Measurements from ENCODE around the gene EXOC6B. TPM values are rescaled to one million over a fixed set of nuclear protein-coding genes. Genes with fewer than 3 reads are reported as not detected.

EXOC6B gene
- total and polyA plus RNA-seq, 12 donors = 16.3 to 243 (median 144) TPM

DNA sequence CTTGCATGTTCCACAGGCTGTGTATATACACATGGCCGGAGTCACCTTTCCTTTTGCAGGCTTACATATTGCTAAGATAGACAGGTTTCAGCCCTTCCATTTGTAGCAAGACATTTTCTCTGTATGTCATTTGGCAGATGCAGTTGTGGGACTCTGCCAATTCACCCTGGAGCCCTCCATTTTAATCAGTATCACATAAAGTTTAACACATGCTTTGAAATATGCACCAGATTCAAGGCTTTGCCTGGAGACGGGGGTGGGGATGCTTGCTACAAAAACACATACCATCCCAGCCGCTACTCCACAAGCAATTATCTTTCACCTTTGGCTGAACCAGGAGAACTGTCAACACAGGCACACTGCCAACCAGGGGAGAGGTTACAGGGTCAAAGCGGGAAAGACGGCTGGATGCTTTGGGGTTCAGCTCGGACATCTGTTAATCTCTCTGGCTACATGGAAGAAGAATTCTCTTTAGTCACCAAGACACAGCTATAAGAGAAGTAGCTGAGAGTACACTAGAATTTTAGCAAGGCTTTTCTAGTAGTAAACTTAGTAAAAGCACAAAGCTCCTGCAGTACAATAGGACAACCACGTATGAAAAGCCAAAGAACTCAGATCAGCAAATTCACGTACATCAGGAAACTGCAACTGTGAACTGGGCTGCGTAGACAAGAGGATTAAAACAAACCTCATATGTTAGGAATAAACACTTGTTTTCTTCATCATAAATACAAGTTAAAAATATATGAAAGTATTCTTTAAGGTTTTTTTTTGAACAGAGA lies 130.9 kb downstream of the EXOC6B start:
- Histone ChIP-seq H3K4me1 (peaks cover 6 to 50% (median 31%) of the 10 kb centered on the region in 9 donors), H3K9me3 (no peaks in the 10 kb centered on the region), H3K27me3 (no peaks in the 10 kb centered on the region), H3K4me3 (no peak overlapping the region), H3K36me3 (peaks cover 0 to 11% (median 0%) of the 10 kb centered on the region in 9 donors), H3K27ac (peak overlapping the region in 7 of 10 donors; percentile 1 to 72 (median 48))
- WGBS, 2 donors = 12 to 24% methylated on average over 9 of the region's 9 CpGs
- peak; percentile 65 to 77 for DNase-seq
- TF ChIP-seq, protein P1, sequence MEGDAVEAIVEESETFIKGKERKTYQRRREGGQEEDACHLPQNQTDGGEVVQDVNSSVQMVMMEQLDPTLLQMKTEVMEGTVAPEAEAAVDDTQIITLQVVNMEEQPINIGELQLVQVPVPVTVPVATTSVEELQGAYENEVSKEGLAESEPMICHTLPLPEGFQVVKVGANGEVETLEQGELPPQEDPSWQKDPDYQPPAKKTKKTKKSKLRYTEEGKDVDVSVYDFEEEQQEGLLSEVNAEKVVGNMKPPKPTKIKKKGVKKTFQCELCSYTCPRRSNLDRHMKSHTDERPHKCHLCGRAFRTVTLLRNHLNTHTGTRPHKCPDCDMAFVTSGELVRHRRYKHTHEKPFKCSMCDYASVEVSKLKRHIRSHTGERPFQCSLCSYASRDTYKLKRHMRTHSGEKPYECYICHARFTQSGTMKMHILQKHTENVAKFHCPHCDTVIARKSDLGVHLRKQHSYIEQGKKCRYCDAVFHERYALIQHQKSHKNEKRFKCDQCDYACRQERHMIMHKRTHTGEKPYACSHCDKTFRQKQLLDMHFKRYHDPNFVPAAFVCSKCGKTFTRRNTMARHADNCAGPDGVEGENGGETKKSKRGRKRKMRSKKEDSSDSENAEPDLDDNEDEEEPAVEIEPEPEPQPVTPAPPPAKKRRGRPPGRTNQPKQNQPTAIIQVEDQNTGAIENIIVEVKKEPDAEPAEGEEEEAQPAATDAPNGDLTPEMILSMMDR (IDR thresholded peaks at IDR 0.05) = no peak
- intact Hi-C loops (cut with DNase I) = no loop called here
- ATAC-seq = peak; percentile 63 to 96 (median 92)

DNA sequence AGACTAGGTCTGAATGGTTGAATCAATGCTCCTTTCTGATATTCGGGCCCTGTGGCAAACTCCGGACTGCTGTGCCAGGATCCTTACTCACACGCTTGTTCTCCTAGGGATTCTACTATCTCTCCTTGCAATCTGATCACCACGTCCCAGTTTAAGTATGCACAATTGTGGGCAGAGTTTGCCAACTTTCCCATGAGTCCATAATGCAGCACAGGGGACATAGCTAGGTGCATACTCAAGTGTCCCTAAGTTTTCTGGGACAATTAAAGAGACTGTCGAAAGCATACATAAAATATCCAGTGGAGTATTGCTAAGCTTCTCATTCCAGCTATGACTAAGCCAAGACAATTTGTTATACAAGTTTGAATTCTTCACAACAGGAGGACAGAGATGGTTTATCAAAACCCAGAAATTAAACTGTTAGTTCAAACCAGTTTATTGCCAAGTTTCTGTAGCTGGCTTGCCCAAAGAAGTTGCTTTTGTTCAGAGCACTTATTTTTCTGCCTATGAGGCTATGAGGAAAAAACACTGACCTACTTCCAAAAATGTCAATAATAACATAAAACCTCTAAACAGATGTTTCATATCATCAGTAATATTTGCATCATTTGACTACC lies 136.1 kb downstream of the EXOC6B start:
- peak in 1 of 8 donors; percentile 50 for ATAC-seq
- WGBS, 2 donors = 56 to 63% methylated on average over 5 of the region's 5 CpGs
- Histone ChIP-seq H3K9me3 (no peaks in the 10 kb centered on the region), H3K4me1 (peaks cover under 1 to 40% (median 23%) of the 10 kb centered on the region in 9 donors), H3K4me3 (no peak overlapping the region), H3K27ac (no peak overlapping the region), H3K36me3 (peaks cover 0 to 13% (median 0%) of the 10 kb centered on the region in 9 donors), H3K27me3 (no peaks in the 10 kb centered on the region)
- DNase-seq = no peak
- intact Hi-C loops (cut with DNase I) = no loop called here
- TF ChIP-seq, protein P1 (IDR thresholded peaks at IDR 0.05) = no peak

DNA sequence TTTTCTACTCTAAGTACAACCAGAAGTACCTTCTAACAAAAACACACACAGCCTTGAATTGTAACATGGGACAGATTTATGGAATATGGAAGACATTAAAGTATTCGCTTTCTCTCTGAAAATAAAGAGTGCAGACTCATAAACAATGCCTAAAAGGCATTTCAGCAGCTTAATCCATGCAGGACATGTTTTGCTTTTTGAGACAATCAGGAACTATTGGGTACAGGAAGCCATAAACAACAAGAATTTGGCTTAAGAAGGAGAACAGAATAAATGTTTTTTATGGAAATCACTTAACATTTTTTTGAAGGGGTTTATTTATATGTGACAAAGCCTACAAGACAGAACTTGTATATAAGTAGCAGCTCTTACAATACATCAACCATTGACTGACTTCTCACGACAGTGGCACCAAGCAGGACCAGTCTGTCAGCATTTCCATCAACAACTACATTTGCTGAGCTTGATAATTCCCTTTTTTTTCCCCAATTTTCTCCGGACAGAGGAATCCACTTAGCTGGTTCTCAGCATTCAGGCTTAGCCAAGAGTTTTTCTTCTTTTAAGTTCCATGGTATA lies 140.1 kb downstream of the EXOC6B start:
- Histone ChIP-seq H3K27ac (no peak overlapping the region), H3K4me3 (no peak overlapping the region), H3K4me1 (peaks cover 0 to 30% (median 18%) of the 10 kb centered on the region in 9 donors), H3K36me3 (peaks cover 0 to 7% (median 0%) of the 10 kb centered on the region in 9 donors), H3K27me3 (no peaks in the 10 kb centered on the region), H3K9me3 (no peaks in the 10 kb centered on the region)
- TF ChIP-seq, protein P1 (IDR thresholded peaks at IDR 0.05) = no peak
- 77 to 87% methylated on average over 3 of the region's 3 CpGs for WGBS, 2 donors
- no peak for ATAC-seq
- DNase-seq = no peak
- intact Hi-C loops (cut with DNase I) = no loop called here

DNA sequence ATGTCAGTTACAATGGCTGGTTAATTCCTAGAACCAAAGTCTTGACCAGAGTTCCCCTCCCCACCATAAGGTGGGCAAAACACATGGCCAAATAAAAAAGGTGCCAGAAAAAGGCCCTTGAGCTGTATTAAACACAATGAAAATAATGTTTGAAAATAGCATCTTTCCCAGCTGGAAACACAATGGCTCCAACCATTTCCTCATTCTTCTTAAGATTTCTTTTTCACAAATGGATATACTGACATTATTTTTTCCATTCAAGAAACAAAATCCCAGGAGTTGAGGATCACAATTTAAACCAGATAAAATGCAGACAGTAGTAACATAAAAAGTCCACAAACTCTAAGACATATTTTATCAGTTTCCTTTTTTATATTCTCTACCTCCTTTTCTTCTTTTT lies 143.8 kb downstream of the EXOC6B start:
- ATAC-seq = no peak

More for the DNA sequence above, 143.8 kb downstream of the EXOC6B start:
- peaks cover 0 to 9% (median 0%) of the 10 kb centered on the region in 9 donors for H3K36me3 ChIP-seq
- no peaks in the 10 kb centered on the region for H3K27me3 ChIP-seq
- H3K27ac ChIP-seq = no peak overlapping the region
- peaks cover 3 to 58% (median 27%) of the 10 kb centered on the region in 9 donors for H3K4me1 ChIP-seq
- no peak overlapping the region for H3K4me3 ChIP-seq
- TF ChIP-seq, protein P1 (IDR thresholded peaks at IDR 0.05) = no peak
- no peaks in the 10 kb centered on the region for H3K9me3 ChIP-seq
- DNase-seq = no peak
- intact Hi-C loops (cut with DNase I) = no loop called here

All from heart right ventricle (tissue), 16 donors.